ENCODE data around the gene CD84.
"Not testable (repeated sequence)": the region's sequence is repeated elsewhere in the genome, so short reads cannot be mapped to it uniquely, and the experiment has no call there.

Gene CD84

GRCh38 chr1:160575112-160575664, 4.1 kb downstream of the CD84 start:
- no peak for DNase-seq (ENCODE audit: low spot score)
- FAIRE-seq: no peak

DNA sequence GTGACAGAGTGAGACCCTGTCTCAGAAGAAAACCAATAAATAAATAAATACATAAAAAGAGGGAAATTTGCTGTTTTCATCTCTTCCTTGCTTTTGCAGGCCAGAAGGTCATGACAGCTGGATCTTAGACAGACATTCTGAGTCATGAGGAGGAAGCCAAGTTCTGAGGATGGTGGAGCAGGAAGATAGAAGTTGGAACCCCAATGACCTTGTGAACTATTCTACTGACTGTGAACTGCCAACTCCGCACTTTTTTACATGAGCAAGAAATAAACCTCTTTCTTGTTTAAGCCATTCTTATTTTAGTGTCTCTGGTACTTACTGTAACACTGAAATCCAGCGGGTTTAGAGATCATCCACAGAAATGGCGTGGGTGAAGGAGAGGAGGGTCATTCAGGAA, 8.5 kb downstream of the CD84 start:
- DNase-seq (ENCODE audit: low spot score) (no peak), FAIRE-seq (no peak)

- DNase-seq (ENCODE audit: low spot score): no peak
- FAIRE-seq: no peak
Measured at GRCh38 chr1:160569806-160570205, 9.5 kb downstream of the CD84 start.

DNA sequence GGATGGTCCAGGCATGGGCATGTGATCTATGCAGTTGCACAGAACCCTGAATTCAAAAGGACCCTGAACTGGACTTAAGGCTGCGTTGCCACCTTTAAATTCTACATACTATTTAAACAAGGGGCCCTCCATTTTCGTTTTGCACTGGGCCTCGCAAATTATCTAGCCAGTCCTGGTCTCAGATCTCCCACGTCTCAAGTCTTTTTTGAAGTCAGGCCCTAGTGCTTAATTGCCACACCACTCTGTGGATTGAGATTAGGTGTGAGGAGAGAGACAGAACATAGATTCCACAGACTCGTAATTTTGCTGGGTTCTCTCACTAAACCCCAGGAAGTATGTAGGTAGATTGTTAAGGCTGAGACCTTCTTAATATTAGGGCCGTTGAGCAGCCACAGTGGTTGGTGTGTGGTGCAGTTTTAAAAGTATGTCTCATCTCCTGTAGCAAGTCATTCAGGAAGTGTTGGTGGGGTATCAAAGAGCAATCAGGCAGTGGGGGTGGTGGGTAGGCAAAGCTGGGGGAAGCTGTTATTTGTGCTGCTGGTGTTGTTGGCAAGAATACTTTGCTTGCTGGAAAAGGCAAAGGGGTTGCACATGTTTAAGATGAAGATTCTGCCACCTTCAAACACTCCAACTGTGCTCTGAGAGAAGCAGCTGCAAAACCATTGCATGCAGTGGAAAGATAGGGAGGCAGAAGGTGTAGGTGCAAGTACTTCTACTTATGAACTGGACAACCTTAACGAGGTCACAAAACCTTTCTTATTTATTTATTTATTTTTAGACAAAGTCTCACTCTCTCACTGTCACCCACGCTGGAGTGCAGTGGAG, 11.2 kb downstream of the CD84 start:
- no peak for FAIRE-seq
- no peak for DNase-seq (ENCODE audit: low spot score)

GRCh38 chr1:160567341-160567740, 12.0 kb downstream of the CD84 start:
- no peak for DNase-seq (ENCODE audit: low spot score)
- FAIRE-seq: no peak

DNA sequence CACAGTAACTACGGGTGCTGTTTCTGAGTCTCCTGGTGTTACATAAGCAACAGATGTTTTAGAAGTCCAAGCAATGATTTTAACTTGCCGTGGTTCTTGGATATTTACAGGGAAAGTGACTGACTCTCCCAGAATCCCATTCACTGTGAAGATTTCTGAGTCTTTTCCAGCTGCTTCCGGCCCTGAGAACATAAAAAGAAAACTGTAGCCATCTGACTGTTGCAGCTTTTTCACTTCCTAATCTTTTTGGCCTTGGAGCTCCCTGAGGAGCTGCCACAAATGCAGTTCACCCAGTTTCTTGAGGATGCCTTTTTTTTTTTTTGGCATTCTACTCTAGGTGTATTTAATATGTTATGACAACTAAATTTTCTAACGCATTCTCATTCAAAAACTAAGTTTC, 13.7 kb downstream of the CD84 start:
- no peak for FAIRE-seq
- DNase-seq (ENCODE audit: low spot score): no peak

GRCh38 chr1:160563230-160563629, 16.1 kb downstream of the CD84 start:
- not testable (repeated sequence) for DNase-seq (ENCODE audit: low spot score); FAIRE-seq

GRCh38 chr1:160562745-160563144, 16.6 kb downstream of the CD84 start:
- not testable (repeated sequence) for DNase-seq (ENCODE audit: low spot score); FAIRE-seq

- no peak for DNase-seq (ENCODE audit: low spot score)
- FAIRE-seq: no peak
Measured at GRCh38 chr1:160560806-160561205, 18.5 kb downstream of the CD84 start.

GRCh38 chr1:160560045-160560705, 19.1 kb downstream of the CD84 start:
- no peak for FAIRE-seq
- DNase-seq (ENCODE audit: low spot score): no peak

DNA sequence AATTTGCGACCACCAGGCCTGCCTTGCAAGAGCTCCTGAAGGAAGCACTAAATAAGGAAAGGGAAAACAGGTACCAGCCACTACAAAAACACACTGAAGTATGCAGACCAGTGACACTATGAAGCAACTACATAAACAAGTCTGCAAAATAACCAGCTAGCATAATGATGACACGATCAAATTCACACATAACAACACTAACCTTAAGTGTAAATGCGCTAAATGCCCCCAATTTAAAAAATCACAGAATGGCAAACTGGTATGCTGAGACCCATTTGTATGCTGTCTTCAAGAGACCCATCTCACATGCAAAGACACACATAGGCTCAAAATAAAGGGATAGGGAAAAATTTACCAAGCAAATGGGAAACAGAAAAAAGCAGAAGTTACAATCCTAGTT, 19.9 kb downstream of the CD84 start:
- not testable (repeated sequence) for DNase-seq (ENCODE audit: low spot score); FAIRE-seq

GRCh38 chr1:160558660-160559380, 20.5 kb downstream of the CD84 start:
- FAIRE-seq: no peak
- no peak for DNase-seq (ENCODE audit: low spot score)

DNA sequence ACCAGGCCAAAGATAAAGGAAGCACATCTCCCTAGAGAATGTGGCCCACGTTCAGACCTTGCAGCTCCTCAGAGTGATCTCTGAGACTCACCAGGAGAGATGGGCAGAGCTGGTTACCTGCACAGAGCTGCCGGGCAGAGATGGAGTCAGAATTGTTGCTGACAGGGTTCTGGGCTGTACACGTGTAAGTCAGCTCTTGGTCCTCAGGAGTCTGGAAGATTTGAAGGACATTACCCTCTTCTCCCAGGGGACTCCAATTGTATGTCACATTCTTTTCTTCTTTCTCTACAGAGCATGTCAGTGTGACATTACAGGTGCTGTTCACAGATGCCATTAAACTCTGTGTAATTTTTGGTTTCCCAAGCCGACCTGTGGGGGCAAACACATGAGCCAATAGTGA, 25.5 kb downstream of the CD84 start:
- no peak for DNase-seq (ENCODE audit: low spot score)
- no peak for FAIRE-seq

DNA sequence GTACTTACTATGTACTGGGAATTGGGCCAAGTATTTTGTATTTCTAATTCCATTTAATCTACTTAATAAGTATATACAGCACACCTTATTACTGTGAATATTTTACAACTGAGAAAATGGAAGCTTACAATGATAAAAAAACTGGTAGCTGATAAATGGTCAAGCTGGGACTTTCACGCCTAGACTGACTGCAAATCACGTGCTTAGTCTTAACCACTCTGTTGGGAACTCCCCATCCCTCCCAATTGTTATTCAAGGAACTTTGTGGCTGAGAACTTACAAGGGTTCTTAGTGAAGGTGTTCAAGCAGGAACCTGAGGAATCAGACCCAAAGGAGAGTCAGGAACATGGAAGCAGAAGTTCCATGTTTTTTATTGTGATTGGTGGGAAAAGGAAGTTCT, 26.9 kb downstream of the CD84 start:
- FAIRE-seq (no peak), DNase-seq (ENCODE audit: low spot score) (no peak)

GRCh38 chr1:160550572-160551034, 28.7 kb downstream of the CD84 start:
- no peak for DNase-seq (ENCODE audit: low spot score)

DNA sequence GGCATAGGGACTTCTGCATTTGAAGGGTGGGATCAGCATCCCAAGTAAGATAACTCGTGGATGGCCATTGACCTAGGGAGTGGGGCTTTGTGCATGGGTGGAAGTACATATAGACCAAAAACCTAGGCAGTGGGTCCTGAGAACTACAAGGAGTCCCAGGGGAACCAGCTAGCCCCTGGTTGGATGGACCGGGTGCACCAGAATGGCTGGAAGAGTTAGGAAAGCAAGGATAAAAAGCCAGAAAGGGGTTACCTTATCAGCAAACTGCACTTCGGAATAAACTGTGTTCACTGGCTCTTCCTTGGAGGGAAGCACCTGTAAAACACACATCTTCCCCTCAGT, 29.7 kb downstream of the CD84 start:
- FAIRE-seq: no peak
- DNase-seq (ENCODE audit: low spot score): no peak

More at GRCh38 chr1:160550572-160551034, 28.7 kb downstream of the CD84 start:
- FAIRE-seq: no peak

DNA sequence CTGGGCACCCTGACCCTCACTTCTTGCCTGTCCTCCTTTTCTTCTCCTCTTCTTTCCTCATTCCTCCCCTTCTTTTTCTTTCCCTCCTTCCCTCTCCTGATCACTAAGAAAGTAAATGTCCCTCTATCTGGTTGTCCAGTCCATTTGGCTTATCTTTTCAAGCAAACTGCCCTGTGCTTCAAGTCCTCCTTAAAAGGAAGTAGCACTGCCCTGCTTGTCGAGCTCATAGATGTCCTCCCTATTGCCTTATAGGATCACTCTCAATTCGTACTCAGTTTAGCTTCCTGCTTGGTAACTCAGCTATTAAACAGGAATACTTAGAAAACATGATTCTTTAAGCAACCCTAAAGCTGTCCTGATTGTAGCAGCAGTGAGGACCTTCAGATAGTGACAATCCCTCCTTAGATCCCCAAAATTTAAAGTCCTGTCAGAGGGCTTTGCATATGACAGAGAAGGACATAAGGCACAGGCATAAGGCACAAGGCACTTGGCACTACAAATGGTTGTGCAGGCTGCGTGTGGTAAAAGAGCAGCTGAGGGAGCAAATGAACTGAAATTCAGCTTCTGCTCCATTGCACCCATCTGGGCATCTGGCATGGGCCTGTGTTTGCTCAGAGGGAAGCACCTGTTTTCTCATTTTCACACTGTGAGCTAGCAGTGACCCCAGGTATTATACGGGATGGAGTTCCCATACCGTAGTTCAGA, 30.2 kb downstream of the CD84 start:
- no peak for FAIRE-seq
- no peak for DNase-seq (ENCODE audit: low spot score)

- FAIRE-seq: no peak
- DNase-seq (ENCODE audit: low spot score): no peak
Measured at GRCh38 chr1:160548183-160548582, 31.1 kb downstream of the CD84 start.

GRCh38 chr1:160547422-160547821, 31.9 kb downstream of the CD84 start:
- DNase-seq (ENCODE audit: low spot score): no peak
- no peak for FAIRE-seq

GRCh38 chr1:160546942-160547341, 32.4 kb downstream of the CD84 start:
- FAIRE-seq (no peak), DNase-seq (ENCODE audit: low spot score) (no peak)

- FAIRE-seq: no peak
Measured at GRCh38 chr1:160544647-160545046, 34.6 kb downstream of the CD84 start.

More at GRCh38 chr1:160544647-160545046, 34.6 kb downstream of the CD84 start:
- DNase-seq (ENCODE audit: low spot score): no peak

Data from urothelium cell line (cell line).